OCI-LY7 (cell line): ENCODE data around the gene CRIM1. TPM values are rescaled to one million over a fixed set of nuclear protein-coding genes. Genes with fewer than 3 reads are reported as not detected.

ENCODE experiments used
- BruUV-seq: library from RNA; stranded (reverse); fragments of 400-500 nt; replicated peaks from 2 replicates; lab custom pipeline; 2021; lab: Mats Ljungman, UMichigan
- CTCF ChIA-PET: fragments of 300-600 bp; sonication (Branson Sonifier 250); formaldehyde crosslinking; loops from one replicate; lab custom pipeline; 2022; ENCODE audit warnings: antibody characterized with exemption; ENCODE audit not compliant: unreplicated experiment; lab: Charles Lee
- POLR2A ChIA-PET: fragments of 300-600 bp; sonication (Branson Sonifier 250); formaldehyde crosslinking; loops from one replicate; lab custom pipeline; 2022; ENCODE audit warnings: antibody characterized with exemption; lab: Charles Lee
- DNase-seq: peaks from one replicate; pipeline ENCODE4 v3.0.0-alpha.2; 2015; ENCODE audit warnings: low spot score
- H2AFZ ChIP-seq: fragments of 200-600 bp; sonication (generic), shearing (Covaris generic); 2 replicates; pipeline ENCODE4 v1.6.1; 2014; ENCODE audit warnings: mild to moderate bottlenecking, antibody characterized with exemption, low read length, moderate library complexity
- H3K27ac ChIP-seq: fragments of 200-600 bp; sonication (generic); 2 replicates; pipeline ENCODE4 v1.5.1; 2014; ENCODE audit warnings: mixed run types, low read depth, mild to moderate bottlenecking, moderate library complexity, low read length, inconsistent platforms; ENCODE audit not compliant: poor library complexity, severe bottlenecking
- H3K36me3 ChIP-seq: fragments of 200-600 bp; sonication (generic); 2 replicates; pipeline ENCODE4 v1.6.1; 2014; ENCODE audit warnings: mild to moderate bottlenecking, antibody characterized with exemption, low read length, moderate library complexity, mixed read lengths; ENCODE audit not compliant: insufficient read depth
- H3K4me1 ChIP-seq: fragments of 200-600 bp; sonication (generic); 2 replicates; pipeline ENCODE4 v1.5.1; 2014; ENCODE audit warnings: mild to moderate bottlenecking, low read length; ENCODE audit not compliant: insufficient read depth, poor library complexity, severe bottlenecking
- H3K4me2 ChIP-seq: fragments of 200-600 bp; sonication (generic); 2 replicates; pipeline ENCODE4 v1.6.1; 2014; ENCODE audit warnings: mild to moderate bottlenecking, low read length
- H3K4me3 ChIP-seq: fragments of 200-600 bp; sonication (generic); 2 replicates; pipeline ENCODE4 v1.5.1; 2014; ENCODE audit warnings: mild to moderate bottlenecking, low read depth, low read length; ENCODE audit not compliant: poor library complexity, severe bottlenecking
- H3K79me2 ChIP-seq: fragments of 200-600 bp; sonication (generic); 2 replicates; pipeline ENCODE4 v1.6.1; 2016; ENCODE audit warnings: low read depth, mild to moderate bottlenecking, low read length, moderate library complexity, mixed read lengths; ENCODE audit not compliant: insufficient read depth
- H3K9me2 ChIP-seq: fragments of 200-600 bp; sonication (generic); 2 replicates; pipeline ENCODE4 v1.6.1; 2016; ENCODE audit warnings: mild to moderate bottlenecking, low read length, mixed read lengths; ENCODE audit not compliant: insufficient read depth
- H3K9me3 ChIP-seq: fragments of 200-600 bp; sonication (generic); 2 replicates; pipeline ENCODE4 v1.6.1; 2014; ENCODE audit warnings: mild to moderate bottlenecking, mixed run types, low read length, mixed read lengths
- H4K20me1 ChIP-seq: fragments of 200-600 bp; sonication (generic); 2 replicates; pipeline ENCODE4 v1.6.1; 2014; ENCODE audit warnings: mild to moderate bottlenecking, antibody characterized with exemption, low read length, moderate library complexity, mixed read lengths; ENCODE audit not compliant: insufficient read depth
- EZH2phosphoT487 ChIP-seq: fragments of 200-600 bp; sonication (generic); IDR thresholded peaks from 2 replicates; pipeline ENCODE4 v1.6.1; 2018; ENCODE audit warnings: low read depth, borderline replicate concordance, mild to moderate bottlenecking, mixed run types, antibody characterized with exemption, low read length, moderate library complexity, mixed read lengths
- intact Hi-C: fragments of 100-400 bp; cut with micrococcal nuclease; formaldehyde crosslinking; loops from one replicate; pipeline ENCODE4 v1.10.0; 2022; ENCODE audit not compliant: unreplicated experiment
- total RNA-seq, 2 experiments: library from RNA; depleted of rRNA in 1 of 2; stranded (reverse); fragments of >200 nt in 1 of 2; shearing (Covaris generic) in 1 of 2; gene quantifications; 2 replicates each; pipeline ENCODE4 v1.2.3, GENCODE V29; 2014 to 2022
- TF ChIP-seq, protein P1 (sequence below): fragments of 200-600 bp; sonication (generic); conservative IDR thresholded peaks from 2 replicates; pipeline ENCODE4 v1.5.1; 2014; ENCODE audit warnings: mild to moderate bottlenecking, antibody characterized with exemption, low read length, moderate library complexity, mixed read lengths

CRIM1 gene
- total RNA-seq, 2 experiments from 2014 or later: 37.0 to 47.4 TPM

DNA sequence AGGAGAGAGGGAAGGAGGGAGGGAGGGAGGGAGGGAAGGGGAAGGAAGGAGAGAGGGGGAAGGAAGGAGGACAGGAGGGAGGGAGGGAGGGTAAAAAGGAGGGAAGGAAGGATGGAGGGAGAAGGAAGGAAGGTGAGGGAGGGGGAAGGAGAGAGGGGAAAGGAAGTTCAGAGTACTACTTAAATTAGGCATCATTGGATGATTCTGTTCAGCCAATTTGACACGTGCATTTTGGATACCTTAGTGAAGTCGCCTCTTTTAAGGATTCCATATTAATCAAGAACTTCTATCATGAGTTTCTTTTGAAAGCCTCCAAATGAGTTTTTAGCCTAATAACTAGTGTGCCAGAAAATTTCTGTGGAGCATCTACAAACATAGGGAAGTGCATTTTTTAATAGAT, 179.5 kb downstream of the CRIM1 start:
- intact Hi-C loops: no loop called here
- no TSS peak for BruUV-seq
- CTCF ChIA-PET: no interaction called here

DNA sequence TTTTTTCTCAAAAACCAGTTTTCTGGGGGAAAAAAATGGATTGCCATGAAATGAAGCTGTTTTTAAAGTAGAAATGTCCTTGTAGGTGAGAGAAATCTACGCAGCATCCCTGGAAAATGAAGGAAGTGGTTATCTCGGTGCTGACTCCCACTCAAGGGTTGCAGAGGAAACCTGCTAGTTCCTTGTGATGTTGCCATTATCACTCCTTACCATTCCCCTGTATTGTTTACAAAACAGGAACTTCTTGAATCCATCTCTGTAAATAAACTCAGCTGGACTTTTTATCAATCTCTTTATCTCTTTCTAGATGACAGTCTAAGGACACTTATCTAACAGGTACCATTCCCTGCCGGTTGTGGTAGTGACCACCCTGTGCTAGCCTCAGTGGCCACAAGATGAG, 181.2 kb downstream of the CRIM1 start:
- ChIA-PET POLR2A (interaction anchor here (0.5 to 1.1 kb wide), 3 partner anchors 21 to 792 kb away, joined by 3 to 6 read pairs (median 3); no protein-coding TSS in a partner anchor), CTCF (no interaction called here)
- Histone ChIP-seq H4K20me1 (no peaks in the 10 kb centered on the region), H3K36me3 (peaks cover 4% of the 10 kb centered on the region; the same call in 1 of the 2 replicates), H3K4me2 (no peak overlapping the region), H3K27ac (no peak overlapping the region), H3K9me3 (no peaks in the 10 kb centered on the region), H3K4me3 (no peak overlapping the region), H2AFZ (no peak overlapping the region), H3K79me2 (no peaks in the 10 kb centered on the region), H3K9me2 (no peaks in the 10 kb centered on the region), H3K4me1 (no peaks in the 10 kb centered on the region)
- TF ChIP-seq, protein P1, sequence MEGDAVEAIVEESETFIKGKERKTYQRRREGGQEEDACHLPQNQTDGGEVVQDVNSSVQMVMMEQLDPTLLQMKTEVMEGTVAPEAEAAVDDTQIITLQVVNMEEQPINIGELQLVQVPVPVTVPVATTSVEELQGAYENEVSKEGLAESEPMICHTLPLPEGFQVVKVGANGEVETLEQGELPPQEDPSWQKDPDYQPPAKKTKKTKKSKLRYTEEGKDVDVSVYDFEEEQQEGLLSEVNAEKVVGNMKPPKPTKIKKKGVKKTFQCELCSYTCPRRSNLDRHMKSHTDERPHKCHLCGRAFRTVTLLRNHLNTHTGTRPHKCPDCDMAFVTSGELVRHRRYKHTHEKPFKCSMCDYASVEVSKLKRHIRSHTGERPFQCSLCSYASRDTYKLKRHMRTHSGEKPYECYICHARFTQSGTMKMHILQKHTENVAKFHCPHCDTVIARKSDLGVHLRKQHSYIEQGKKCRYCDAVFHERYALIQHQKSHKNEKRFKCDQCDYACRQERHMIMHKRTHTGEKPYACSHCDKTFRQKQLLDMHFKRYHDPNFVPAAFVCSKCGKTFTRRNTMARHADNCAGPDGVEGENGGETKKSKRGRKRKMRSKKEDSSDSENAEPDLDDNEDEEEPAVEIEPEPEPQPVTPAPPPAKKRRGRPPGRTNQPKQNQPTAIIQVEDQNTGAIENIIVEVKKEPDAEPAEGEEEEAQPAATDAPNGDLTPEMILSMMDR: no peak
- no peak for TF ChIP-seq EZH2phosphoT487
- no TSS peak for BruUV-seq
- intact Hi-C loops: no loop called here
- DNase-seq: no peak

More for the DNA sequence above, 179.5 kb downstream of the CRIM1 start:
- POLR2A ChIA-PET: no interaction called here
- no peaks in the 10 kb centered on the region for H3K9me2 ChIP-seq
- no peaks in the 10 kb centered on the region for H4K20me1 ChIP-seq
- H3K4me2 ChIP-seq: no peak overlapping the region
- H3K36me3 ChIP-seq: no peaks in the 10 kb centered on the region
- no peak overlapping the region for H3K27ac ChIP-seq
- H3K79me2 ChIP-seq: no peaks in the 10 kb centered on the region
- no peaks in the 10 kb centered on the region for H3K4me1 ChIP-seq
- H3K4me3 ChIP-seq: no peak overlapping the region
- DNase-seq: no peak
- H2AFZ ChIP-seq: no peak overlapping the region
- TF ChIP-seq, protein P1: no peak
- no peak for TF ChIP-seq EZH2phosphoT487
- no peaks in the 10 kb centered on the region for H3K9me3 ChIP-seq

DNA sequence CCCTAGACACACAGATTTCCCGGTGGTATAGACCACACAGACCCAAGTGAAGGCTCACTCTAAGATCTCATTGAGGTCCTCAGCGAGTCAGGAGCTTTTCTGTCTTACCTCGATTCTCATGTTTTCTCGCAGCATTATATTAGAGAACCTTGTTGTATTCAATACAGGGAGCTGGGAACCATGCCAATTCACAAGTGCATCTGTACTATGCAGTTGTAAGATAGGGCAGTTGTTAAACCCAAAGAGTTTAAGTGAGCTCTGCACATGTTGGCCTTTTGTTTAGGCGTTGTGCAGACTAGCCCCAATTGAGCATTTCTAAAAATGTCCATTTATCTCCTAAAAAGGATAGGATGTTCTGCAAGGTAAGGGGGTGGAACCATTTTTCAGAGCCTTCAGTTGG, 182.8 kb downstream of the CRIM1 start:
- Histone ChIP-seq H2AFZ (no peak overlapping the region), H3K4me3 (no peak overlapping the region), H3K27ac (no peak overlapping the region), H3K4me1 (no peaks in the 10 kb centered on the region), H3K36me3 (peaks cover 4% of the 10 kb centered on the region; the same call in 1 of the 2 replicates), H3K9me2 (no peaks in the 10 kb centered on the region), H3K9me3 (no peaks in the 10 kb centered on the region), H3K4me2 (no peak overlapping the region), H4K20me1 (no peaks in the 10 kb centered on the region), H3K79me2 (no peaks in the 10 kb centered on the region)
- BruUV-seq: no TSS peak
- TF ChIP-seq, protein P1: no peak
- TF ChIP-seq EZH2phosphoT487: no peak
- DNase-seq: no peak
- intact Hi-C loops: no loop called here
- POLR2A ChIA-PET: interaction anchor here (0.7 to 1.5 kb wide), 2 partner anchors 8 to 24 kb away, joined by 3 to 4 read pairs; no protein-coding TSS in a partner anchor
- CTCF ChIA-PET: no interaction called here
